ENCODE data around the gene CHAD.
A peak's percentile ranks its signal among the peaks of the same experiment; 100 is the strongest.

CHAD gene

GRCh38 chr17:50511058-50511457 is 42.4 kb upstream of the CHAD start:
- no peak for TF ChIP-seq CTCF (IDR thresholded peaks at IDR 0.05; ENCODE audit: low read depth, low read length)
- no peak for DNase-seq (ENCODE audit: extremely low read depth, low read depth)

- no peak; the same call in 1 of the 2 replicates for TF ChIP-seq CTCF (IDR thresholded peaks at IDR 0.05; ENCODE audit: low read depth, low read length)
- no peak for DNase-seq (ENCODE audit: extremely low read depth, low read depth)
These were observed 40.1 kb upstream of the CHAD start for GRCh38 chr17:50508573-50509460.

GRCh38 chr17:50507871-50508572 is 39.3 kb upstream of the CHAD start, which contains the start of gene MYCBPAP:
Gene MYCBPAP (plus strand): TSS chr17:50508439. CDS start chr17:50508675, 236 bp downstream.
- peak; percentile 19; the same call in 1 of the 2 replicates for TF ChIP-seq CTCF (IDR thresholded peaks at IDR 0.05; ENCODE audit: low read depth, low read length)

GRCh38 chr17:50506298-50506697 is 37.6 kb upstream of the CHAD start:
- no peak for DNase-seq (ENCODE audit: extremely low read depth, low read depth)
- no peak for TF ChIP-seq CTCF (IDR thresholded peaks at IDR 0.05; ENCODE audit: low read depth, low read length)

More at GRCh38 chr17:50507871-50508572, 39.3 kb upstream of the CHAD start, which contains the start of gene MYCBPAP:
- DNase-seq (ENCODE audit: extremely low read depth, low read depth): peak; percentile 52

GRCh38 chr17:50505591-50506130 is 37.0 kb upstream of the CHAD start:
- TF ChIP-seq CTCF (IDR thresholded peaks at IDR 0.05; ENCODE audit: low read depth, low read length): no peak
- DNase-seq (ENCODE audit: extremely low read depth, low read depth): no peak

- no peak for TF ChIP-seq CTCF (IDR thresholded peaks at IDR 0.05; ENCODE audit: low read depth, low read length)
- DNase-seq (ENCODE audit: extremely low read depth, low read depth): no peak
These were observed 33.8 kb upstream of the CHAD start for GRCh38 chr17:50502301-50502990.

Measured in AG09319 (cell line).